Epithelial cell of esophagus (primary cell): Measurements from ENCODE around the gene CUZD1.

Source experiments
- DNase-seq: peaks from one replicate; pipeline ENCODE4 v3.0.0; 2010; ENCODE audit warnings: low read depth
- H3K4me3 ChIP-seq: 2 replicates; pipeline ENCODE4 v1.5.1; 2011; ENCODE audit warnings: mild to moderate bottlenecking, low read length, control low read depth
- TF ChIP-seq, protein P1 (sequence below): IDR thresholded peaks from 2 replicates; pipeline ENCODE4 v1.5.1; 2011; ENCODE audit warnings: low read depth, mild to moderate bottlenecking, low read length, control low read depth, inconsistent platforms; ENCODE audit not compliant: insufficient read depth; ENCODE audit errors: missing control alignments

The CUZD1 gene

DNA sequence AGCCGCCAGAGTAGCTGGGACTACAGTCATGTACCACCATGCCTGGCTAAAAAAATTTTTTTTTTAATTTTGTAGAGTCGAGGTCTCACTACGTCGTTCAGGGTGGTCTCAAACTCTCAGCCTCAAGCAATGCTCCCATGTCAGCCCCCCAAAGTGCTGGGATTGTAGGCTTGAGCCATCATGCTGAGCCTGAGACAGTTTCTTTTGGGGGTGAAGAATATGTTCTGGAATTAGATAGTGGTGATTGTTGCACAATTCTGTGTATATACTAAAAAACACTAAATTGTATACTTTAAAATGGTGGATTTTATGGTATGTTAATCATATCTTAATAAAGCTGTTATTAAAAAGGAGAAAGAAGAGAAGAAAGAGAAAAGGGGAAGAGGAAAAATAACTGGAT, 1.5 kb downstream of the CUZD1 start:
- TF ChIP-seq, protein P1, sequence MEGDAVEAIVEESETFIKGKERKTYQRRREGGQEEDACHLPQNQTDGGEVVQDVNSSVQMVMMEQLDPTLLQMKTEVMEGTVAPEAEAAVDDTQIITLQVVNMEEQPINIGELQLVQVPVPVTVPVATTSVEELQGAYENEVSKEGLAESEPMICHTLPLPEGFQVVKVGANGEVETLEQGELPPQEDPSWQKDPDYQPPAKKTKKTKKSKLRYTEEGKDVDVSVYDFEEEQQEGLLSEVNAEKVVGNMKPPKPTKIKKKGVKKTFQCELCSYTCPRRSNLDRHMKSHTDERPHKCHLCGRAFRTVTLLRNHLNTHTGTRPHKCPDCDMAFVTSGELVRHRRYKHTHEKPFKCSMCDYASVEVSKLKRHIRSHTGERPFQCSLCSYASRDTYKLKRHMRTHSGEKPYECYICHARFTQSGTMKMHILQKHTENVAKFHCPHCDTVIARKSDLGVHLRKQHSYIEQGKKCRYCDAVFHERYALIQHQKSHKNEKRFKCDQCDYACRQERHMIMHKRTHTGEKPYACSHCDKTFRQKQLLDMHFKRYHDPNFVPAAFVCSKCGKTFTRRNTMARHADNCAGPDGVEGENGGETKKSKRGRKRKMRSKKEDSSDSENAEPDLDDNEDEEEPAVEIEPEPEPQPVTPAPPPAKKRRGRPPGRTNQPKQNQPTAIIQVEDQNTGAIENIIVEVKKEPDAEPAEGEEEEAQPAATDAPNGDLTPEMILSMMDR: no peak
- no peak for DNase-seq
- H3K4me3 ChIP-seq: no peak overlapping the region

DNA sequence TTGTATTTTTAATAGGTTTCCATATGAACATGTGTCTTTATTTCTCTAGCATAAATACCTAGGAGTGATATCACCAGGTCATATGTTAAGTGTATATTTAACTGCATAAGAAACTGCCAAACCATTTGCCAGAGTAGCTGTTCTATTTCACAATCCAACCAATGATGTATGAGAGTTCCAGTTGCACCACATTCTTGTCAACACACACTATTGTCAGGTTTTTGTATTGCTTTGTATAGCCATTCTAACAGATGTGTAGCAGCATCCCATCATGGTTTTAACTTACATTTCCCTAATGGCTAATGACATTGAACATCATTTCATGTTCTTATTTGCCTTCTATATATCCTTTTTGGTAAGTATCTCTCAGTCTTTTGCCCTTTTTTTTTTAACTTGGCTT, 4.1 kb downstream of the CUZD1 start:
- DNase-seq: no peak
- TF ChIP-seq, protein P1: no peak
- no peak overlapping the region for H3K4me3 ChIP-seq

DNA sequence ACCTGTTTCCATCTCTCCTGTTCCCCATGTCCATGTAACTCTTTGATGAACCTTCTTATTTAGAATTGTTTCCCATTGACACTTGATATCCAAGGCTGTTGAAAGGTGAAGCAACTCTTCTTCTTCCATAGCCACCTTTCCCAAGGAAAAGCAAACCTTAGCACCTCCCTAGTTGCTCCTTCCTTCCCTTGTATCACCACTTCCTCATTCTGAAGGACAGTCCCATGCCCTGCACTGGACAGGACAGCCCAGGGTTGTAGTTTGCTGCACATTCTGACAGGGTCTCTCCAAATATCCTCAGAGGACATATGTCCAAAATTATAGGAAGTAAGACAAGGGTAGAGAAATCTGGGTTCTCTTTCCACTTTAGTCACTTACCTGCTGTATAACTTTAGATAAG, 6.2 kb downstream of the CUZD1 start:
- no peak overlapping the region for H3K4me3 ChIP-seq
- no peak for DNase-seq
- TF ChIP-seq, protein P1: no peak

DNA sequence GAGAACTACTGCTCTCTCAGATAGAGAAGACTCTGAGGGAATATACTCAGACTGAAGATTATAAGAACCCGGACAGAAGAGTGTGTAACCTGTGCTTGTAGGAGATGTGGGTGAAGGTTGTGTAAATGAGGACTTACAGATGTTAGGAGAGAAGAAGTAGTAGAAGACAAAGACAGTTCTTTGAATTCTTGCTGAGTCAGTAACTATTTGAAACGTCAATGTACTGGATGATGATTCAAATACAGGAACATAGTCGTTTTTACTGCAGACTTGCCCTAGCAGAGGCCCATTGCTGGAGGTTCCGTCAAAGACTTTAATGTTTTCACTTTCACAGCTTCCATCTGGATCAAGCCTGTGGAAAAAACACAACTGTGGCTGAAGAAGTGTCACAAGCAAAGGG, 6.8 kb downstream of the CUZD1 start:
- TF ChIP-seq, protein P1: no peak
- DNase-seq: no peak
- no peak overlapping the region for H3K4me3 ChIP-seq

DNA sequence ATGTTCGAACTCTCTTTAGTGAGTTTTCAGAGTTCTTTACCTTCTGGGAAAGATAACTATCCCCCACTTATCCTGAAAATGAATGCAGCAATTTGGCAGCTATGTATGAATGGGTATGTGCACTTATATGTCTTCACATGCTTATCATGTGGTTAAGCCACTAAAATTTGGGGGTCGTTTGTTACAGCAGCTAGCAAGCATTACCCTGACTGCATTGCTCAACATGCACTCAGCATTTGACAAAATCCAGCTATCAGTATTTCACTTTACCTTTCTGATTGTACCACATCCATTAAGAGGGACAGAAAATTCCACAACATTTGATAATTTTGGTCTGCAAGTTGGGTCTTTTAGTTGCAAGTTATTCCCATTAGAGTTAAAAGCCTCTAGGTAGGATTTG, 9.7 kb downstream of the CUZD1 start:
- TF ChIP-seq, protein P1: no peak
- no peak for DNase-seq
- no peak overlapping the region for H3K4me3 ChIP-seq

DNA sequence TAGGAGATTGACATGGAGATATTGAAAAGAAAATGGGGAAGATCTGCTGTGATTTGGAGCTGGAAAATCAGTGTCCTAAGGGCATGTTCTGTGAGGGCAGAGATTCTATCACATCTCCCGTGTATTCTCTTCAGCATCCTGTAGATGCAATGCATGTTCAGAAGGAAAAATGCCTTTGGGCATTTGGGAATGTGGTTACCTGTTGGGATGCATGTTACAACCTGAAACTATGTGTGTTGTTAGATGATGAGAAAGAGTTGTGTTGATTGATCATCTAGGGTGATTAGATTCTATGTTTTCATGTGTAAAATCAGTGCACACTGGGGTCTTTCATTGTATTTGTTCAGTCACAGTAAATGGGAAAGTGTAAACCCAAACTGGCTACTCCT, 14.7 kb downstream of the CUZD1 start:
- H3K4me3 ChIP-seq: no peak overlapping the region
- DNase-seq: peak; percentile 42
- TF ChIP-seq, protein P1: no peak

DNA sequence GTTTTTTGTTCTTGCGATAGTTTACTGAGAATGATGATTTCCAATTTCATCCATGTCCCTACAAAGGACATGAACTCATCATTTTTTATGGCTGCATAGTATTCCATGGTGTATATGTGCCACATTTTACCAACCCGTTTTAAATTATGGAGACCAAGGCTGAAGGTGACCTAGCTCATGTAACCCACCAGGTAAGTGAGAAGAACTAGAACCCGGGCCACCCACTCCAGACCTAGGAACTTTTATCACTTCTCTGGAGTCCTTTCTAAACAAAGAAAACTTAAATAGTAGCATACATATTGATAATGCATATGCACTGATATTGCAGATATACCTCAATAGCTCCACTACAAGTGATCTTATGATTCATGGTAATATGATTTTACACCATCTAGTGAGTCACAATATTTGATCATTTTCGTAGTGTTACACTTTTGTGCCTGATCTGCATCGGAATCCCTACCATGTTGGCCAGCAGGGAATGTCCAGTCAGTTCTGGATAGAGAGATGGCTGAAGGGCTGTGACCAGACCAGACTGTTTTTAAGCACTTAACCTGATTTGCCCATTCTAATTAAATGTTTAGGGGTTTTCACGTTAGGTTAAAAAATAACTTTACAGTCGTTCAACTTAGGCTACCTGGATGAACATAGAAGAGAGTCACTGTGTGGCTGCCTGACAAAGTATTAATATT, 15.2 kb downstream of the CUZD1 start:
- H3K4me3 ChIP-seq: no peak overlapping the region
- no peak for DNase-seq
- TF ChIP-seq, protein P1: no peak
